SK-N-SH (cell line): ENCODE measurements around the gene GAPVD1. TPM values are rescaled to one million over a fixed set of nuclear protein-coding genes. Genes with fewer than 3 reads are reported as not detected.
A peak's percentile ranks its signal among the peaks of the same experiment; 100 is the strongest.

Source experiments
- CTCF ChIA-PET: fragments of 300-600, 350-600 bp; formaldehyde crosslinking; extraction: SDS; loops from one replicate; lab custom pipeline; 2021; lab: Yijun Ruan, JAX
- POLR2A ChIA-PET: fragments of 350-600 bp; sonication (Branson Sonifier 250); formaldehyde crosslinking; extraction: SDS; loops from one replicate; lab custom pipeline; 2020; ENCODE audit warnings: antibody characterized with exemption, inconsistent platforms; lab: Yijun Ruan, JAX
- DNase-seq: peaks from one replicate; pipeline ENCODE4 v3.0.0; 2012
- H2AFZ ChIP-seq: fragments of 200-600 bp; sonication (generic); 2 replicates; pipeline ENCODE4 v1.8.1; 2016; ENCODE audit warnings: antibody characterized with exemption, mild to moderate bottlenecking, low read depth
- H3F3A ChIP-seq: fragments of 200-600 bp; sonication (generic); replicated peaks from 2 replicates; pipeline ENCODE3; 2016; ENCODE audit warnings: antibody characterized with exemption, mild to moderate bottlenecking; ENCODE audit not compliant: insufficient read depth
- H3K27ac ChIP-seq, 2 experiments: fragments of 200-500 bp in 1 of 2; fragments of 200-600 bp in 1 of 2; sonication (Bioruptor generic) in 1 of 2; sonication (generic), shearing (Covaris generic) in 1 of 2; 2 replicates each; pipeline versions ENCODE4 v1.5.1 to v1.6.1; 2014 to 2016; ENCODE audit warnings: low read depth in 2 of 2, inconsistent platforms in 1 of 2, low read length in 1 of 2, mild to moderate bottlenecking in 1 of 2, mixed read lengths in 1 of 2
- H3K27me3 ChIP-seq: fragments of 200-600 bp; sonication (generic), shearing (Covaris generic); 2 replicates; pipeline ENCODE4 v1.6.1; 2016; ENCODE audit warnings: mixed run types; ENCODE audit not compliant: insufficient read depth
- H3K36me3 ChIP-seq, 2 experiments: fragments of 200-500 bp in 1 of 2; fragments of 200-600 bp in 1 of 2; sonication (Bioruptor generic) in 1 of 2; sonication (generic) in 1 of 2; replicated peaks in 1 of 2; 2 replicates each; pipeline versions ENCODE3 to v1.5.1; 2014 to 2016; ENCODE audit warnings: low read length in 1 of 2, mild to moderate bottlenecking in 1 of 2; ENCODE audit not compliant: insufficient read depth in 2 of 2, control insufficient read depth in 1 of 2
- H3K4me1 ChIP-seq, 2 experiments: fragments of 200-500 bp in 1 of 2; fragments of 200-600 bp in 1 of 2; sonication (Bioruptor generic) in 1 of 2; sonication (generic), shearing (Covaris generic) in 1 of 2; 2 replicates each; pipeline versions ENCODE4 v1.5.1 to v1.6.1; 2014 to 2016; ENCODE audit warnings: low read depth in 1 of 2, low read length in 1 of 2, mixed run types in 1 of 2; ENCODE audit not compliant: insufficient read depth in 2 of 2, control insufficient read depth in 1 of 2
- H3K4me2 ChIP-seq: fragments of 200-600 bp; sonication (generic), shearing (Covaris generic); 2 replicates; pipeline ENCODE4 v1.6.1; 2017; ENCODE audit warnings: mixed run types
- H3K4me3 ChIP-seq, 2 experiments: fragments of 200-500 bp in 1 of 2; fragments of 200-600 bp in 1 of 2; sonication (Bioruptor generic) in 1 of 2; sonication (generic), shearing (Covaris generic) in 1 of 2; 2 replicates each; pipeline versions ENCODE4 v1.5.1 to v1.8.1; 2014 to 2016; ENCODE audit warnings: low read depth in 2 of 2, inconsistent platforms in 1 of 2, low read length in 1 of 2, mild to moderate bottlenecking in 1 of 2, mixed read lengths in 1 of 2, moderate library complexity in 1 of 2
- H3K79me2 ChIP-seq: fragments of 200-600 bp; sonication (generic); 2 replicates; pipeline ENCODE4 v1.8.1; 2017; ENCODE audit warnings: mild to moderate bottlenecking; ENCODE audit not compliant: insufficient read depth
- H3K9ac ChIP-seq: fragments of 200-600 bp; sonication (generic); 2 replicates; pipeline ENCODE4 v1.6.1; 2017; ENCODE audit warnings: mixed run types
- H3K9me2 ChIP-seq: fragments of 200-600 bp; sonication (generic); 2 replicates; pipeline ENCODE4 v1.6.1; 2017; ENCODE audit warnings: mixed run types
- H3K9me3 ChIP-seq: fragments of 200-600 bp; sonication (generic); 2 replicates; pipeline ENCODE4 v1.6.1; 2017; ENCODE audit warnings: mixed run types, mild to moderate bottlenecking, moderate library complexity
- H4K20me1 ChIP-seq: fragments of 200-600 bp; sonication (generic); 2 replicates; pipeline ENCODE4 v1.6.1; 2017; ENCODE audit warnings: mild to moderate bottlenecking, mixed run types; ENCODE audit not compliant: insufficient read depth
- CHD2 ChIP-seq: fragments of 150-350 bp; IDR thresholded peaks from 2 replicates; pipeline ENCODE4 v1.6.1; 2018; ENCODE audit warnings: low read length; ENCODE audit not compliant: partially characterized antibody
- EP300 ChIP-seq, 2 experiments: IDR thresholded peaks; 2 replicates each; pipeline versions ENCODE4 v1.4.0 to v1.6.1; 2012; ENCODE audit warnings: borderline replicate concordance in 1 of 2, low read depth in 1 of 2, low read length in 1 of 2
- EZH2phosphoT487 ChIP-seq: fragments of 200-600 bp; sonication (generic); IDR thresholded peaks from 2 replicates; pipeline ENCODE4 v1.6.1; 2017; ENCODE audit warnings: low read depth, mixed run types, mild to moderate bottlenecking, antibody characterized with exemption, moderate library complexity, borderline replicate concordance
- FOXM1 ChIP-seq: IDR thresholded peaks from 2 replicates; pipeline ENCODE4 v1.4.0; 2012; ENCODE audit warnings: low read depth, mild to moderate bottlenecking
- GABPA ChIP-seq: IDR thresholded peaks from 2 replicates; pipeline ENCODE4 v1.4.0; 2012; ENCODE audit warnings: low read depth, mild to moderate bottlenecking
- MEF2A ChIP-seq: IDR thresholded peaks from 2 replicates; pipeline ENCODE4 v1.4.0; 2012; ENCODE audit warnings: low read depth, borderline replicate concordance
- MXI1 ChIP-seq: IDR thresholded peaks from 2 replicates; pipeline ENCODE4 v1.6.1; 2012; ENCODE audit warnings: mild to moderate bottlenecking, low read depth, low read length, improper control_type of control experiment
- NFIC ChIP-seq: IDR thresholded peaks from 2 replicates; pipeline ENCODE4 v1.4.0; 2012; ENCODE audit warnings: borderline replicate concordance
- POLR2AphosphoS5 ChIP-seq: IDR thresholded peaks from 2 replicates; pipeline ENCODE4 v1.6.1; 2012; ENCODE audit warnings: low read depth, low read length
- RAD21 ChIP-seq: IDR thresholded peaks from 2 replicates; pipeline ENCODE4 v1.6.1; 2012; ENCODE audit warnings: mild to moderate bottlenecking, low read length
- RCOR1 ChIP-seq: fragments of 150-350 bp; IDR thresholded peaks from 2 replicates; pipeline ENCODE4 v1.6.1; 2017; ENCODE audit warnings: antibody characterized with exemption, low read length
- RFX5 ChIP-seq: IDR thresholded peaks from 2 replicates; pipeline ENCODE4 v1.6.1; 2012; ENCODE audit warnings: mild to moderate bottlenecking, improper control_type of control experiment, low read length
- SIN3A ChIP-seq: IDR thresholded peaks from 2 replicates; pipeline ENCODE4 v1.6.1; 2012; ENCODE audit warnings: low read depth, mild to moderate bottlenecking, low read length, moderate library complexity, borderline replicate concordance
- SMC3 ChIP-seq: IDR thresholded peaks from 2 replicates; pipeline ENCODE4 v1.6.1; 2012; ENCODE audit warnings: low read depth, low read length, improper control_type of control experiment
- TAF1 ChIP-seq: IDR thresholded peaks from 2 replicates; pipeline ENCODE4 v1.6.1; 2012; ENCODE audit warnings: low read depth, mild to moderate bottlenecking, low read length, moderate library complexity, borderline replicate concordance
- TCF12 ChIP-seq: IDR thresholded peaks from 2 replicates; pipeline ENCODE4 v1.4.0; 2012
- YY1 ChIP-seq: IDR thresholded peaks from 2 replicates; pipeline ENCODE4 v1.4.0; 2012; ENCODE audit warnings: low read depth, mild to moderate bottlenecking
- WGBS: methylation state at CpG from one replicate; pipeline ENCODE4 v1.1.6; 2017; ENCODE audit warnings: low lambda C conversion rate; 5-methylcytosine and 5-hydroxymethylcytosine counted together
- polyA plus RNA-seq, 3 experiments: library from polyadenylated mRNA; depleted of rRNA; stranded (reverse); fragments of >200 nt; gene quantifications; 2 replicates each; pipeline ENCODE4 v1.2.3, GENCODE V29; 2012
- TF ChIP-seq, protein P1 (sequence below): IDR thresholded peaks from 2 replicates; pipeline ENCODE4; 2012
- TF ChIP-seq, protein P2 (sequence below): fragments of 150-350 bp; IDR thresholded peaks from 2 replicates; pipeline ENCODE4 v1.6.1; 2016; ENCODE audit warnings: mild to moderate bottlenecking, low read depth, low read length
- TF ChIP-seq, protein P3 (sequence below): IDR thresholded peaks from 2 replicates; pipeline ENCODE4 v1.6.1; 2012; ENCODE audit warnings: mild to moderate bottlenecking, low read depth, low read length, moderate library complexity
- TF ChIP-seq, protein P4 (sequence below): IDR thresholded peaks from 2 replicates; pipeline ENCODE4 v1.4.0; 2012; ENCODE audit warnings: low read depth

Gene GAPVD1
- polyA plus RNA-seq, 1 of the 3 experiments (the other 2 are of a cell fraction), result 10.5 TPM

DNA sequence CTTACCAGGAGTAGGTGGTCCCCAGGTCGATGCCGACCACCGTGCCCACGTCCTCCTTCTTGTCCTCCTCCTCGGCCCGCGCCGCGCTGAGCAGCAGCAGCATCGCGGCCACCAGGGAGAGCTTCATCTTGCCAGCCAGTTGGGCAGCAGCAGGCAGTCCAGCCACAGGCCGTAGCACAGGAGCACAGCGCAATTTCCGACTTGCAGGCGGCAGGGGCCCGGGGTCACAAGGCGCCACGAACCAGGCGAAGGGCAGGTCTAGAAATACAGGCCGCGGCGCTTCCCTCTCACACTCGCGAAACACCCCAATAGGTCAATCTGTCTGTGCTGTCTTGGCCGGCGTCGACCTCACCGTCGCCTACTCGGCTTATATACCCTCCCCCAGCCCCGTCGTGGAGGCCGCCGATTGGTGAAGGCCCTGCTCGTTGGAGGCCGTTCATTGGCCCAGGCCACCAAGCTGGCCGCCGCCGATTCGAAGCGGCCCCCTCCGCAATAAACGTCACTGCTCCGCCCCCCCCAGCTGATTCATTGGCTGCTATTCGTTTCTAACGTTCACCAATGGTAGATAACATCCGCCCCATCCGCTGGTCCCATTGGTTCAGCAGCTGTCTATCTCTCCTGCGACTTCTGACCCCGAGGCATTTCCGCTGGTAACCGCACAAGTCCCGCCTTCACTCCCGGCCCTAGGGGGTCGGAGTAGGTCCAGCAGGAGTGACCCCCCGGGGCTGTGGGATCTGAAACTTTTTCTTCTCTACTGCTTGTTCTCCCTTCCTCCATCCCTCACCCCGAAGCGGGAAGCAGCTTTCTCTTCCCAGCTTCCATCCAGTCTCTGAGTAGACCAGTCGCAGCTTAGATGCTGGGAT lies 20.4 kb upstream of the GAPVD1 start, which contains the start of gene HSPA5:
HSPA5 (minus strand) TSS at position 344 of the 863 bp plus-strand sequence; CDS start at position 127, 217 bp downstream.
- Histone ChIP-seq H3K27me3 (no peaks in the 10 kb centered on the region), H3K79me2 (peaks cover 59% of the 10 kb centered on the region), H3K9me2 (no peaks in the 10 kb centered on the region), H3K9me3 (no peaks in the 10 kb centered on the region), H3K9ac (peak within 1 kb of the TSS; percentile 98), H3F3A (peaks cover 44% of the 10 kb centered on the region), H3K27ac (peak within 1 kb of the TSS; percentile 90 to 94), H4K20me1 (peaks cover 47% of the 10 kb centered on the region), H2AFZ (no peak within 1 kb of the TSS), H3K4me2 (peak within 1 kb of the TSS; percentile 93), H3K4me1 (peaks cover 20 to 36% of the 10 kb centered on the region in 2 experiments), H3K36me3 (peaks cover 33 to 42% of the 10 kb centered on the region in 2 experiments), H3K4me3 (peak within 1 kb of the TSS; percentile 83 to 100)
- peak; percentile 97 for DNase-seq
- ChIA-PET CTCF (interaction anchor here (0.7 to 1.2 kb wide), 3 partner anchors 20 to 312 kb away, joined by 3 to 6 read pairs (median 3); partner anchors contain the start of gene GAPVD1), POLR2A (interaction anchor here (0.5 to 2.7 kb wide), 27 partner anchors 8 to 1308 kb away, joined by 3 to 35 read pairs (median 3); partner anchors contain the start of genes GAPVD1, MVB12B and RABEPK)
- 2% methylated on average over 26 of the region's 59 CpGs for WGBS
- peak; percentile 45; the same call in 1 of the 2 replicates for TF ChIP-seq YY1
- TF ChIP-seq, protein P1, sequence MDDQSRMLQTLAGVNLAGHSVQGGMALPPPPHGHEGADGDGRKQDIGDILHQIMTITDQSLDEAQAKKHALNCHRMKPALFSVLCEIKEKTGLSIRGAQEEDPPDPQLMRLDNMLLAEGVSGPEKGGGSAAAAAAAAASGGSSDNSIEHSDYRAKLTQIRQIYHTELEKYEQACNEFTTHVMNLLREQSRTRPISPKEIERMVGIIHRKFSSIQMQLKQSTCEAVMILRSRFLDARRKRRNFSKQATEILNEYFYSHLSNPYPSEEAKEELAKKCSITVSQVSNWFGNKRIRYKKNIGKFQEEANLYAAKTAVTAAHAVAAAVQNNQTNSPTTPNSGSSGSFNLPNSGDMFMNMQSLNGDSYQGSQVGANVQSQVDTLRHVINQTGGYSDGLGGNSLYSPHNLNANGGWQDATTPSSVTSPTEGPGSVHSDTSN, result peak; percentile 99
- TF ChIP-seq POLR2AphosphoS5, result peak; percentile 99
- TF ChIP-seq, protein P2, sequence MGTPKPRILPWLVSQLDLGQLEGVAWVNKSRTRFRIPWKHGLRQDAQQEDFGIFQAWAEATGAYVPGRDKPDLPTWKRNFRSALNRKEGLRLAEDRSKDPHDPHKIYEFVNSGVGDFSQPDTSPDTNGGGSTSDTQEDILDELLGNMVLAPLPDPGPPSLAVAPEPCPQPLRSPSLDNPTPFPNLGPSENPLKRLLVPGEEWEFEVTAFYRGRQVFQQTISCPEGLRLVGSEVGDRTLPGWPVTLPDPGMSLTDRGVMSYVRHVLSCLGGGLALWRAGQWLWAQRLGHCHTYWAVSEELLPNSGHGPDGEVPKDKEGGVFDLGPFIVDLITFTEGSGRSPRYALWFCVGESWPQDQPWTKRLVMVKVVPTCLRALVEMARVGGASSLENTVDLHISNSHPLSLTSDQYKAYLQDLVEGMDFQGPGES, result peak; percentile 80; the same call in 1 of the 2 replicates
- TF ChIP-seq NFIC, result no peak
- peak; percentile 84 for TF ChIP-seq RFX5
- no peak for TF ChIP-seq EZH2phosphoT487
- peak; percentile 65; the same call in 1 of the 2 replicates for TF ChIP-seq RCOR1
- peak in 1 of 2 experiments; percentile 18; a peak in 1 of 4 replicates for TF ChIP-seq EP300 (IDR thresholded peaks at IDR 0.05; ENCODE audit: borderline replicate concordance in 1 of 2, low read depth in 1 of 2, low read length in 1 of 2)
- TF ChIP-seq MXI1, result no peak
- TF ChIP-seq TCF12, result no peak
- TF ChIP-seq, protein P3, sequence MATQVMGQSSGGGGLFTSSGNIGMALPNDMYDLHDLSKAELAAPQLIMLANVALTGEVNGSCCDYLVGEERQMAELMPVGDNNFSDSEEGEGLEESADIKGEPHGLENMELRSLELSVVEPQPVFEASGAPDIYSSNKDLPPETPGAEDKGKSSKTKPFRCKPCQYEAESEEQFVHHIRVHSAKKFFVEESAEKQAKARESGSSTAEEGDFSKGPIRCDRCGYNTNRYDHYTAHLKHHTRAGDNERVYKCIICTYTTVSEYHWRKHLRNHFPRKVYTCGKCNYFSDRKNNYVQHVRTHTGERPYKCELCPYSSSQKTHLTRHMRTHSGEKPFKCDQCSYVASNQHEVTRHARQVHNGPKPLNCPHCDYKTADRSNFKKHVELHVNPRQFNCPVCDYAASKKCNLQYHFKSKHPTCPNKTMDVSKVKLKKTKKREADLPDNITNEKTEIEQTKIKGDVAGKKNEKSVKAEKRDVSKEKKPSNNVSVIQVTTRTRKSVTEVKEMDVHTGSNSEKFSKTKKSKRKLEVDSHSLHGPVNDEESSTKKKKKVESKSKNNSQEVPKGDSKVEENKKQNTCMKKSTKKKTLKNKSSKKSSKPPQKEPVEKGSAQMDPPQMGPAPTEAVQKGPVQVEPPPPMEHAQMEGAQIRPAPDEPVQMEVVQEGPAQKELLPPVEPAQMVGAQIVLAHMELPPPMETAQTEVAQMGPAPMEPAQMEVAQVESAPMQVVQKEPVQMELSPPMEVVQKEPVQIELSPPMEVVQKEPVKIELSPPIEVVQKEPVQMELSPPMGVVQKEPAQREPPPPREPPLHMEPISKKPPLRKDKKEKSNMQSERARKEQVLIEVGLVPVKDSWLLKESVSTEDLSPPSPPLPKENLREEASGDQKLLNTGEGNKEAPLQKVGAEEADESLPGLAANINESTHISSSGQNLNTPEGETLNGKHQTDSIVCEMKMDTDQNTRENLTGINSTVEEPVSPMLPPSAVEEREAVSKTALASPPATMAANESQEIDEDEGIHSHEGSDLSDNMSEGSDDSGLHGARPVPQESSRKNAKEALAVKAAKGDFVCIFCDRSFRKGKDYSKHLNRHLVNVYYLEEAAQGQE, result 0 out of 2 replicates have a peak, but pooled peaks have one; percentile 49
- peak; percentile 94 for TF ChIP-seq CHD2
- peak; percentile 93 for TF ChIP-seq TAF1
- no peak for TF ChIP-seq FOXM1
- TF ChIP-seq MEF2A, result no peak
- peak; percentile 91; the same call in 1 of the 2 replicates for TF ChIP-seq SIN3A
- TF ChIP-seq, protein P4, sequence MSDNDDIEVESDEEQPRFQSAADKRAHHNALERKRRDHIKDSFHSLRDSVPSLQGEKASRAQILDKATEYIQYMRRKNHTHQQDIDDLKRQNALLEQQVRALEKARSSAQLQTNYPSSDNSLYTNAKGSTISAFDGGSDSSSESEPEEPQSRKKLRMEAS, result 0 out of 2 replicates have a peak, but pooled peaks have one; percentile 13
- no peak for TF ChIP-seq RAD21
- TF ChIP-seq SMC3, result no peak
- peak; percentile 93 for TF ChIP-seq GABPA
